RWPE2 (cell line): Measurements from ENCODE around the gene LATS2.
A peak's percentile ranks its signal among the peaks of the same experiment; 100 is the strongest.
"Not testable (repeated sequence)": the region's sequence is repeated elsewhere in the genome, so short reads cannot be mapped to it uniquely, and the experiment has no call there.

Source experiments
- ATAC-seq: fragments of 200-7000 bp; cut with Tn5 transposase; 3 replicates; pipeline ENCODE4 v1.9.1; 2021; ENCODE audit warnings: low read depth
- DNase-seq: peaks from one replicate; pipeline ENCODE4 v3.0.0-alpha.2; 2020; ENCODE audit warnings: low spot score
- H3K27ac ChIP-seq: fragments of 450-650 bp; 2 replicates; pipeline ENCODE4 v1.5.1; 2017; ENCODE audit warnings: mild to moderate bottlenecking; ENCODE audit not compliant: poor library complexity, severe bottlenecking
- H3K27me3 ChIP-seq: fragments of 250-450 bp; sonication (Bioruptor Pico); 2 replicates; pipeline ENCODE4 v1.5.1; 2021; ENCODE audit warnings: mild to moderate bottlenecking, moderate library complexity; ENCODE audit not compliant: insufficient read depth, poor library complexity, severe bottlenecking
- H3K36me3 ChIP-seq: fragments of 250-450 bp; sonication (Bioruptor Pico); 2 replicates; pipeline ENCODE4 v1.5.1; 2020; ENCODE audit warnings: low read depth, mild to moderate bottlenecking, moderate library complexity
- H3K4me1 ChIP-seq: fragments of 250-450 bp; sonication (Bioruptor Pico); 2 replicates; pipeline ENCODE4 v1.5.1; 2021; ENCODE audit warnings: mild to moderate bottlenecking, moderate library complexity; ENCODE audit not compliant: insufficient read depth, poor library complexity, severe bottlenecking
- H3K4me3 ChIP-seq: fragments of 250-450 bp; sonication (Bioruptor Pico); 2 replicates; pipeline ENCODE4 v1.5.1; 2021; ENCODE audit warnings: mild to moderate bottlenecking, moderate library complexity; ENCODE audit not compliant: severe bottlenecking
- H3K9me3 ChIP-seq: fragments of 250-450 bp; sonication (Bioruptor Pico); 2 replicates; pipeline ENCODE4 v1.5.1; 2021; ENCODE audit warnings: mild to moderate bottlenecking, moderate library complexity; ENCODE audit not compliant: severe bottlenecking
- CTCF ChIP-seq: fragments of 450-650 bp; IDR thresholded peaks from one replicate; pipeline ENCODE4 v1.5.1; 2017; ENCODE audit warnings: mild to moderate bottlenecking, moderate library complexity; ENCODE audit not compliant: poor library complexity, severe bottlenecking

Gene LATS2

GRCh38 chr13:20967340-20967739 lies 94.0 kb downstream of the LATS2 start:
- Histone ChIP-seq H3K27me3 (no peaks in the 10 kb centered on the region), H3K4me3 (no peak overlapping the region), H3K27ac (no peak overlapping the region), H3K36me3 (no peaks in the 10 kb centered on the region), H3K9me3 (no peaks in the 10 kb centered on the region), H3K4me1 (no peaks in the 10 kb centered on the region)
- ATAC-seq (no peak), DNase-seq (no peak)
- no peak for TF ChIP-seq CTCF

- no peak for DNase-seq
- no peaks in the 10 kb centered on the region for H3K36me3 ChIP-seq
Observed at GRCh38 chr13:20964904-20965303, 96.5 kb downstream of the LATS2 start.

GRCh38 chr13:20961663-20962062 lies 99.7 kb downstream of the LATS2 start:
- not testable (repeated sequence) for H3K4me3 ChIP-seq, H3K27me3 ChIP-seq, H3K9me3 ChIP-seq, H3K27ac ChIP-seq, DNase-seq, H3K4me1 ChIP-seq, ATAC-seq, H3K36me3 ChIP-seq

More at GRCh38 chr13:20964904-20965303, 96.5 kb downstream of the LATS2 start:
- Histone ChIP-seq H3K27me3 (no peaks in the 10 kb centered on the region), H3K27ac (no peak overlapping the region), H3K4me3 (no peak overlapping the region), H3K9me3 (no peaks in the 10 kb centered on the region), H3K4me1 (no peaks in the 10 kb centered on the region)
- peak; percentile 42; the same call in 1 of the 3 replicates for ATAC-seq
- no peak for TF ChIP-seq CTCF

GRCh38 chr13:20960663-20961309 lies 100.6 kb downstream of the LATS2 start:
- Histone ChIP-seq H3K4me1 (no peaks in the 10 kb centered on the region), H3K4me3 (no peak overlapping the region), H3K36me3 (no peaks in the 10 kb centered on the region), H3K27ac (no peak overlapping the region), H3K27me3 (no peaks in the 10 kb centered on the region), H3K9me3 (no peaks in the 10 kb centered on the region)
- no peak for TF ChIP-seq CTCF
- no peak for ATAC-seq
- no peak for DNase-seq

- DNase-seq, H3K27me3 ChIP-seq, H3K4me1 ChIP-seq, H3K36me3 ChIP-seq, H3K4me3 ChIP-seq, H3K9me3 ChIP-seq, H3K27ac ChIP-seq, ATAC-seq: not testable (repeated sequence)
Observed at GRCh38 chr13:20957049-20957620, 104.3 kb downstream of the LATS2 start.

- H3K4me1 ChIP-seq = no peaks in the 10 kb centered on the region
- H3K27ac ChIP-seq = no peak overlapping the region
- no peaks in the 10 kb centered on the region for H3K36me3 ChIP-seq
- no peaks in the 10 kb centered on the region for H3K27me3 ChIP-seq
- H3K4me3 ChIP-seq = no peak overlapping the region
- no peak for TF ChIP-seq CTCF
- DNase-seq (no peak), ATAC-seq (no peak)
- no peaks in the 10 kb centered on the region for H3K9me3 ChIP-seq
Observed at GRCh38 chr13:20955496-20955895, 105.9 kb downstream of the LATS2 start.
